Left renal pelvis (tissue), 4 donors: ENCODE data around the gene EYS. TPM values are rescaled to one million over a fixed set of nuclear protein-coding genes. Genes with fewer than 3 reads are reported as not detected.

Experiments
- DNase-seq, 4 donors: peaks; one replicate each; pipeline ENCODE4 v3.0.0-alpha.2; 2013; ENCODE audit warnings: low read depth in 4 of 4, low spot score in 3 of 4
- polyA plus RNA-seq, 4 donors: library from polyadenylated mRNA; unstranded; fragments of 120-200 nt; gene quantifications; one replicate each; pipeline ENCODE4 v1.2.1, GENCODE V29; 2013; ENCODE audit not compliant: insufficient read length in 4 of 4

EYS gene
- polyA plus RNA-seq, 4 donors, result 0.66 to 1.1 (median 0.72) TPM

- no peak for DNase-seq
These were observed 716.2 kb downstream of the EYS start for GRCh38 chr6:64990652-64991304.

- no peak for DNase-seq
These were observed 718.9 kb downstream of the EYS start for GRCh38 chr6:64988148-64988547.

GRCh38 chr6:64987066-64987465, 720.0 kb downstream of the EYS start:
- no peak for DNase-seq

GRCh38 chr6:64985726-64986125, 721.3 kb downstream of the EYS start:
- DNase-seq, result no peak

- no peak for DNase-seq
These were observed 722.1 kb downstream of the EYS start for GRCh38 chr6:64984948-64985347.

- DNase-seq, result no peak
These were observed 723.9 kb downstream of the EYS start for GRCh38 chr6:64983089-64983488.

- no peak for DNase-seq
These were observed 733.9 kb downstream of the EYS start for GRCh38 chr6:64973142-64973541.

GRCh38 chr6:64969139-64969538, 737.9 kb downstream of the EYS start:
- DNase-seq, result no peak

GRCh38 chr6:64955435-64955848, 751.6 kb downstream of the EYS start:
- DNase-seq, result no peak

- no peak for DNase-seq
These were observed 757.8 kb downstream of the EYS start for GRCh38 chr6:64949257-64949656.

GRCh38 chr6:64948261-64948660, 758.8 kb downstream of the EYS start:
- DNase-seq, result no peak

- no peak for DNase-seq
These were observed 761.6 kb downstream of the EYS start for GRCh38 chr6:64945450-64945849.

GRCh38 chr6:64932486-64932885, 774.5 kb downstream of the EYS start:
- DNase-seq, result no peak

GRCh38 chr6:64930681-64931080, 776.3 kb downstream of the EYS start:
- no peak for DNase-seq

- DNase-seq, result no peak
These were observed 781.0 kb downstream of the EYS start for GRCh38 chr6:64926051-64926450.

- DNase-seq, result no peak
These were observed 786.8 kb downstream of the EYS start for GRCh38 chr6:64920257-64920656.

GRCh38 chr6:64914124-64914523, 792.9 kb downstream of the EYS start:
- DNase-seq, result no peak

GRCh38 chr6:64912966-64913365, 794.1 kb downstream of the EYS start:
- DNase-seq, result no peak

- no peak for DNase-seq
These were observed 798.9 kb downstream of the EYS start for GRCh38 chr6:64908104-64908503.

GRCh38 chr6:64904616-64905015, 802.4 kb downstream of the EYS start:
- no peak for DNase-seq

GRCh38 chr6:64902596-64902995, 804.4 kb downstream of the EYS start:
- no peak for DNase-seq

- no peak for DNase-seq
These were observed 810.1 kb downstream of the EYS start for GRCh38 chr6:64896939-64897338.

- DNase-seq, result no peak
These were observed 811.1 kb downstream of the EYS start for GRCh38 chr6:64895945-64896344.
